Activated effector memory CD4-positive, alpha-beta T cell treated with Interleukin-2 at 50 U/mL for 16 hours (primary cell): ENCODE measurements around the gene GPBP1L1.
"Not testable (repeated sequence)": the region's sequence is repeated elsewhere in the genome, so short reads cannot be mapped to it uniquely, and the experiment has no call there.

Experiments used
- DNase-seq: peaks from one replicate; pipeline ENCODE4 v3.0.0-alpha.2; 2020

GPBP1L1 gene

DNA sequence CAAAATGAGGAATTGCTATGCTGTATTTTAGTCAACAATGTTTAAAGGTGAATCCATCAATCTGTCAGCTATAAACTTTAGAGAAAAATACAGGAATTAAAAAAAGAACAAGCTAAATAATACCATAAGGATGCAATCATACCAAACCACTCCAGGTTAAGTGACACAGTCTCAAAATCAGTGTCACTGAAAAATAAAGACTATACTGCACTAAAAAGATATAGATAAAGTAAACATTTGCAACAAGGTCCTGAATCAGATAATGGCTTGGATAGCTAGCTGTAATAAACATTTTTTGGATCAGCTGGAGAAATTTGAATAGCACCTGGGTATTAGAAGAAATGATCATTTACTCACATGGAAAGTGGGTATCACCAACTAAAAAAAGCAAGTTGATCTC, 7.8 kb downstream of the GPBP1L1 start:
- no peak for DNase-seq

DNA sequence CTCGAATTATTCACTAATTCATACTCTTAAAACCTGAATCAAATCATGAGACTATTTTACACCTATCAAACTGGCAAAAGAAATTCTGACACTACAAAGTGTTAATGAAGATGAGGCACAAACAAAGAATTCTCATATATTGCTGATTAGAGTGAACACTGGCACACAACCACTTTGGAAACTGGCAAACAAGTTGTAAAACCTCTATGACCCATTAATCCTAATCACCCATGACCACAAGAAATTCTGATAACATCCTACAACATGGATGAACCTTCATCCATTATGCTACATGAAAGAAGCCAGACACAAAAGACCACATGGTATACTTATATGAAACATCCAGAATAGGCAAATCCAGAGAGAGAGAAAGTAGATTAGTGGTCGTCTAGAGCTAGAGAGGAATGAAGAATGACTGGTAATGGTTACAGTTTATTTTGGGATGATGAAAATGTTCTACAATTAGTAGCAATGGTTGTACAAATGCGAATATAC, 8.5 kb downstream of the GPBP1L1 start:
- no peak for DNase-seq

DNA sequence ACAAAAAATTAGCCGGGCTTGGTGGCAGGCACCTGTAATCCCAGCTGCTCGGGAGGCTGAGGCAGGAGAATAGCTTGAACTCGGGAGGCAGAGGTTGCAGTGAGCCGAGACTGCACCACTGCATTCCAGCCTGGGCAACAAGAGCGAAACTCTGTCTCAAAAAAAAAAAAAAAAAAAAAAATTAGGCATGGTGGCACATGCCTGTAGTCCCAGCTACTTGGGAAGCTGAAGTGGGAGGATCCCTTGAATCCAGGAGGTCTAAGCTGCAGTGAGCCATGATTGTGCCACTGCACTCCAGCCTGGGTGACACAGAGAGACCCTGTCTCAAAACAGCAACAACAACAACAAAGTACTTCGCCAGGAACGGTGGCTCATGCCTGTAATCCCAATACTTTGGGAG, 9.8 kb downstream of the GPBP1L1 start:
- not testable (repeated sequence) for DNase-seq

DNA sequence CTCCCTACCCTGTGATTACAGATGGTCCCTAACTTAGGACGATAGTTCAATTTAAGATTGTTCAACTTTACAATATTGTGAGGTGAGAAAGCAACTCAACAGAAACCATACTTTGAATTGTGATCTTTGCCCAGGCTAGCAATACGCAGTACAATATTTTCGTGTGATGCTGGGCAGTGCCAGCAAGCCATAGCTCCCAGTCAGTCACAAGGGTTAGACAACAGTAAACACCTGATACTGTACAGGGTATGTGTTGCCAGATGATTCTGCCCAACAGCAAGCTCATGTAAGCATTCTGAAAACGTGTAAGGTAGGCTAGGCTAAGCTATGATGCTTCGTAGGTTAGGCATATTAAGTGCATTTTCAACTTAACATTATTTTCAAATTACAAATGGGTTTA, 11.9 kb downstream of the GPBP1L1 start:
- no peak for DNase-seq

DNA sequence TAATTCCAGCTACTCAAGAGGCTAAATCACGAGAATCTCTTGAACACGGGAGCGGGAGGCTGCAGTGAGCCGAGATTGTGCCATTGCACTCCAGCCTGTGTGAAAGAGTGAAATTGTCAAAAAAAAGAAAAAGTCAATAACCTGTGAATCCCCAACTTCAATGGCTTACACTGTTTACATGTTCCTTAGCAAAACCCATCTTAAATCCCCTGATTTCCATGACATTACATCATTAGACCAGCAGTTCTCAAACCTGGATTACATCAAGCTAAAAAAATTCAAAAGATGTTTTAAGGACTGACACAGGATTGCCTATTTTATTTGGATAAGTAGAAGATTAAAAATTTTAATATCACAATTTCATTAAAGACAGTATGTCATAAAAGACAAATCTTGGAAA, 12.4 kb downstream of the GPBP1L1 start:
- DNase-seq = no peak

DNA sequence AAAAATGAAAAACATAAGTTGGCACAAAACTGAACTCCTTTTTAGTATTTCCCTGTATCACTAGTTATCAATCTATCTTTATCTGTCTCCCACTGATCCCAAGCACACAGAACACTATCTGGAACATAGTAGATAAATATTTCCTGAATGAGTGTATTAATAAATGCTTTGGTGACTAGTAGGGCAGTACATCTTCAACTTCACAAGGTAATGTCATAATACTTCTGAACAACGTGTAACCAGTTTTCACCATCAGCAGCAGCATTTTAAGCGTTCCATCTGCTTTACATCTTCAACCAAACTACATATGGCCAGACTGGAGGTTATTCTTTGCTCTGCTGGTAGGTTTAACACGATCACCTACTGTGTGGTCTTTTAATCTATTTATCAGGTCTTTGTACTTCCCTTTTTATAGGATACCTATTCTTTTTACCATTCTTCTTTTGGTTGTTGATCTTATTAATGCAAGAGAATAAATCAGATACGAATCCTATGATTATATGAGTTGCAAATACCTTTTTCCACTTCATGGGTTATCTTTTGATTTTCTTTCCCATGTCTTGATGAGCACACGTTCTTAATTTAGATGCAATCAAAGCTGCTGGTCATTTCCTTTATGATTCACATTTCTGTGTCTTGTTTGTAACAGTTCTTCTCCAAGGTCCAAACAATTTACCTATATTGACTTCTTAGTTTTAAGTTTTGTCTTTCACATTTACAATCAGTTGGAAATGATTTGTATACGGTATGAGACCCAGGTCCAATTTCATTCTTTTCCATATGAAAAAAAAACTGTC, 16.3 kb downstream of the GPBP1L1 start:
- DNase-seq = no peak

DNA sequence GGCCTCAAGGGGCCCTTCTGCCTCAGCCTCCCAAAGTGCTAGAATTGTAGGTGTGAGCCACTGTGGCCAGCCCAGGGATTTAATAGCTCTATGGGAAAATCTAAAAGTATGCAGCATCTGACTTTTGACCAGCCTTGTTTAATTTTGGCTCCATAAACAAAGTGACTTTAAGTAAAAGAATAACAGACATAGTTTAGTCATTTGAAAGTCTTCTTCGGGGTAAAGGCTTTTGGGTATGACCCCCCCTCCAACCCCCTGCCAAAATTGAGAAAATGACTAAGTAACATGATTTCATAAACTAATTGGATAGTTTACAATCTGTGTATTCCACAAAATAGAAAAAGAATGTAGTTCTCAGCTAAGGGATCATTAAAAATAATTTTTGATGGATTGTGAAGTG, 17.0 kb downstream of the GPBP1L1 start:
- no peak for DNase-seq

DNA sequence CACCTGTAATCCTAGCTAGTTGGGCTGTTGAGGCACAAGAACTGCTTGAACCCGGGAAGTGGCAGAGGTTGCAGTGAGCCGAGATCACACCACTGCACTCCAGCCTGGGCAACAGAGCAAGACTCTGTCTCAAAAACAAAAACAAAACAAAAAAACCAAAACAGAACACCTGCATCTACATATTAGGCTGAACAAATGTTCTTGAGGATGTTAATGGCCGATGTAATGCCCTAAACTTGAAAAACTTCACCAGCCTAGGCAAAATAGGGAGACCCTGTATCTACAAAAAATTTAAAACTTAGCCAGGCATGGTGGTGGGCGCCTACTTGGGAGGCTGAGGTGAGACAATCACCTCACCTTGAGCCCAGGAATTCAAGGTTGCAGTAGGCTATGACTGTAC, 17.8 kb downstream of the GPBP1L1 start:
- no peak for DNase-seq

DNA sequence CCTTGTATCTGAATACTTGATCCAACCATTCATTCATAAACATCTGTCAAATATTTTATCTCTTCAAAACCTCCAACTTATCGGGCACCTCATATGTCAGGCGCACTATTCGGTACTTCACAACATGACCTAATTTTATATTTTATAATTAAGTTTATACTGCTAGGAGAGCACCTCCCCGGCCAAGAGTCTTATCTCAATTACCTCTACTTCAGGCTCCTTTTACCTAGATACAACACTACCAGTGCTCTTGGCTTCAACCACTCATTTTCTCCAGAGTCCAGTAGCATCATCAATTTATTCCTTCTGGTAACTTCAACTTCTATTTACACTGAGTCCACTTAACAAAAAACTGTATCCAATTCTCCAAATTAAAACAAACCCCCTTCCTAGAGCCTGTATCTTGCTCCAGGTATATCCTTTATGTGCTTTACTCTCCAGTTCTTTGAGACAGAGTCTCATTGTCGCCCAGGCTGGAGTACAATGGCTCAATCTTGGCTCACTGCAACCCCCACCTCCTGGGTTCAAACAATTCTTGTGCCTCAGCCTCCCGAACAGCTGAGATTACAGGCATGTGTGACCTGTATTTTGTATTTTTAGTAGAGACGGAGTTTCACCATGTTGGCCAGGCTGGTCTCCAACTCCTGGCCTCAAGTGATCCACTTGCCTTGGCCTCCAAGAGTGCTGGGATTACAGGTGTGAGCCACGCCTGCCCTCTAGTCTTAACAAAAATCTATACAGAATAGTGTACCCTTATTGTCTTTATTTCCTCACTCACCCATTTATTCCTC, 18.8 kb downstream of the GPBP1L1 start:
- no peak for DNase-seq

DNA sequence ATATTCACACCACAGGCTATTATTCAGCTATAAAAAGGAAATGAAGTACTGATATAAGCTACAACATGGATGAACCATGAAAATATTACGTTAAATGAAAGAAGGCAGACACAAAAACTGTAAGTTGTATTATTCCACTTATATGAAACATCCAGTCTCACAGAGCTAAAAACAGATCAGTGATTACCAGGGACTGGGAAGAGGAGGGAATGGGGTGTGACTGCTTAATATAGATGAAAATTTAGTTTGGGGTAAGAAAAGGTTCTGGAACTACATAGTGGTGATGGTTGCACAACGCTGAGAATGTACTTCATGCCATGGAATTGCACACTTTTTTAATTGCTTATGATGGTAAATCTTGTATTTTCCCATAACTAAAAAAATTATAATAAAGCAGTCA, 19.5 kb downstream of the GPBP1L1 start:
- no peak for DNase-seq

DNA sequence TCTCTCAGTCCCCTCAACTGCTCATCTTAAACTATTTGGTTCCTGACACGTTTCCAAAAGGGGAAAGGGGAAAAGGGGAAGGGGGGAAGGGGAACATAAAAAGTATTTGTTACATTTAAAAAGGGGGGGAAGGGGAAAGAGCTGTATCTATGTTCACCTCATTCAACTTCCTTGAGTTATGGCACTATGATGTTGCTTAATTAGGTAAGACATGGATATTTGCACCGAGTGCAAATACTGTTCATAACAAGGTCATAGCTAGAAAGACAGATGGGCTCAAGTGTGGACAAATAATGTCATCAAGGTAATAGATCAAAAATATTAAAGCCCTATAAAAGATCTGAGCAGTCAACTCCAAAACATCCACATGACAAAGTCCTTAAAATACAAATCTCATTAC, 26.0 kb downstream of the GPBP1L1 start:
- no peak for DNase-seq

DNA sequence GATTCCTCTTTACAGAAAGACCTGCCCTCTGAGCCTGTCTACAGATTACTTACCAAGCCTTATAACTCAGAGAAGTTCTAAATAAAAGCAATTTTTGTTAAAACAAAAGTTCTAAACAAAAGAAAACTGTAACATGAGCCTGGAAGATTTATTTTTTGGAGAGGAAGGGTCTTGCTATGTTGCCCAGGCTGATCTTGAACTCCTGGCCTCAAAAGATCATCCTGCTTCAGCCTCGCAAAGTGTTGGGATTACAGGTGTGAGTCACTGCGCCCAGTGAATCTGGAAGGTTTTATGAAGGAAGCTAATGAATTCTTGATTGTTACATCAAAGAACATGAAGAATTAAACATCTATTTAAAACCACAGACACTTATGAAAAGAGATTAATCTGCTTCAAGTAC, 27.1 kb downstream of the GPBP1L1 start:
- no peak for DNase-seq

DNA sequence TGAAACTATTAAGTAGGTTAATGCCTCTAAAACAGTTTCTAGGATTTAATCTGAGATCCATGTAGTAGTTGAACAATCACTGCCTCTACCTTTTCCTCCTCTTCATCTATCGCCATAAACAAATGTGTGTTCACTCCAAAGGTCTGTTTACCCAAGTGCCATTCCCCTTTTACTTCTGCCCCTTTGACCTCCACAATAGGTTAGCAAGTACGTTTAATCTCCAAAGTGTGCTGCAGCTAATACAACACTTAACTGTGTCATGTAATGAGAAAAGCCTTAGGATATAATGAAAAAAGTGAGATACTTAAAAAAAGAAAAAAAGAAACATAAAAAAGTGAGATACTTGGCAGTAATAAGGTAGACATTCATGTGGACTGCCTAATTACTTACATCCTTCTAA, 28.2 kb downstream of the GPBP1L1 start:
- DNase-seq = no peak

DNA sequence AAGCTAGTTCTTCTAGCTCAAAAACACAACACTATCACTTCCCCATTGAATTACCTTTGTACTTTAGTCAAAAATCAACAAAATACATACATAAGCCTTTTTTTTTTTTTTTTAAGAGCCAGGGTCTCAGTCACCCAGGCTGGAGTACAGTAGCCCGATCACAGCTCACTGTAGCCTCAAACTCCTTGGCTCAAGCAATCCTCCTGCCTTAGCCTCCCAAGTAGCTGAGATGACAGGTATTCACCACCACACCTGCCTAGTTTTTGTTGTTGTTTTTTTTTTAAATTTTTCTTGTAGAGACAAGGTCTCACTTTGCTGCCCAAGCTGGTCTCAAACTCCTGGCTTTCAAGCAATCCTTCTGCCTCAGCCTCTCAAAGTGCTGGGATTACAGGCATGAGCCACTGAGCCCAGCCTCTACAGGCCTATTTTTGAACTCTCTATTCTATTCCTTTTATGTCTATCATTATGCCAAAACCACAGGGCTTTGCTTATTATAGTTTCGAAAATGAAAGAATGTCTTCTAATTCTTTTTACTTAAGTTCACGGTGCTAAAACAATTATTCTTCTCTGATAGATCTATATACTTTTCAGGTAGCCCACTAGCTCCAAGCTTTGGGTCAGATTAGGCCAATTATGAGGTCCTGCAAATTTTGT, 29.6 kb downstream of the GPBP1L1 start:
- DNase-seq = no peak

DNA sequence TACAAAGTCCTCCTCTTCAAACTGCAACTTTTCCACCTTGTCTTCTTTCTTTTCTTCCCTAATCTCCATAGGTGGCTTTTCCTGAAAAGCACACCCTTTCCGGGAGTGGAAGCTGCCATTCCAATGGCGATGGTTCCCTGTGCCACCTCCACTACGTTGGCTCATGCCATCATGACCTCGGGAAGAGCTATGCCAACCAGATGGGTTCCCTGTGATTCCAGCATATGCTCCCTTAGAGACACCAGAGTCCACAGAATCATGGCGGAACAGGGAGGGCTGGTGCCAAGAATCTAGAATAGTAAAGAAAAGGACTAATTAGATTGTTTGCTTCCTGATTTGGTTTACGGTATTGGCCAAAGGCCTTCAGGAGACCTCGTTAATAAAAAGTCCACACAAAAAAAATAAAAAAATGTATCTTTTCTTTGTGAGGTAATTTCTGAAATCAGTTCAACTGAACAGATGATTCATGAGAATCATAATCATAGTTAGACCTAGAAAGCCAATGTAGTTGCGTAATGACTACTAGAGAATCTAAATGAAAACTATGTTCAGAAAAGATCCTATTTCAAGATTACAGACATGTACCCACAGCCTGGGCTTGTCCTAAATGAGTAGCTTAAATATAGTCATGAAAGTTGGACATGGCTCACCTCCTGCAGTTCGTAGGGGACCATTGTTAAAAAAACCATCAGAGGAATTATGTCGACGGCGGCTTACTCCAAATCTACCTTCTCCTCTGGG, 31.6 kb downstream of the GPBP1L1 start:
- DNase-seq = no peak

DNA sequence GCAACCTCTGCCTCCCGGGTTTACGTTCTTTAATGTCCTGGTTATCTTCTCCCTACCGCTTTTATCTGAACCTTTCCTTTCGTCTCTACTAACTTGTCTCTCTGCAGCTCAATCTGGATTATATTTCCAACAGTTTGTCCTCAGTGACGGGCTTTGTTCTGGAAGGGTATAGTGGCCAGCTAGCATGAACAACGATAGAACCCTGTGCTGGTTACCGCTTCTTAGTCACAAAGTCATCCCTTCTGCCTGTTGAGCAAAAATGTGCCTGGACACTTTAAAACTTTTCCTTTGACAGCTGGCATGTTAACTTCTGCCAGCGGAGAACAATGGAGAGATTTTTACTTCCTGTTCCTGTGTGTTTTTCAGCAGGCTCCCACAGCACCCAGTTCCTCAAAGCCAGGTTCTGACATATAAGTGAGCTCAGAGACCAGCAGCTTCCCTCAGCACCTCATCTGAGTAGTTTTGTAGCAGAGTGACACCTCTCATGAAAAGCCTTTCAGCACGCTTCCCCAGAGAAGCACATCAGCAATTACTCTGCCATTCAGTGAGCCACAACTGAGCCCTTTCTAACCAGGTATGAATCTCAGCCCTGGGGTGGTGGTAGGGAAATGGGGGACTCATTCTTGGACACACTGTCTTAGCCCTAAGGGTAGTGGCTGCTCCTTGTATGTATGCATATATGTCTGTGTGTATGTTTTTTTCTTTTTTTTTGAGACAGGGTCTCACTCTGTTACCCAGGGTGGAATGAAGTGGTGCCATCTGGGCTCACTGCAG, 38.9 kb downstream of the GPBP1L1 start:
- no peak for DNase-seq

DNA sequence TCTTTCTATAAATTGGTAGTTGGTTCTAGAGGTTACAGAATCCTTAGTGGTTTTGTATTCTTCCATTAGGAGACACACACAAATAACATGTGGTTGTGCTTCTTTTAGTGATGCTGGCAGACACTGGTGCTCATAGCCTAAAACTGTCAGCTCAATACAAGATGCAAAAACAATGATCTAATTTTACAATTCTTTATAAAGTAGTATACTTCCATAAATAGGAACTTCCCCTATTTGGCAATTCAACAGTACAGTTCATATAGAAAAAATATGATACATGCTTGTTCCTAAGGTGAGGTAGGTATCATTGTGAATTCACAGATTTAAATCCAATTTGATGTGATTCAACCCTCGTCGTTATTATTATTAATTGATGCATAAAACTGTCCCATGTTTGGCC, 41.7 kb downstream of the GPBP1L1 start:
- DNase-seq = no peak

DNA sequence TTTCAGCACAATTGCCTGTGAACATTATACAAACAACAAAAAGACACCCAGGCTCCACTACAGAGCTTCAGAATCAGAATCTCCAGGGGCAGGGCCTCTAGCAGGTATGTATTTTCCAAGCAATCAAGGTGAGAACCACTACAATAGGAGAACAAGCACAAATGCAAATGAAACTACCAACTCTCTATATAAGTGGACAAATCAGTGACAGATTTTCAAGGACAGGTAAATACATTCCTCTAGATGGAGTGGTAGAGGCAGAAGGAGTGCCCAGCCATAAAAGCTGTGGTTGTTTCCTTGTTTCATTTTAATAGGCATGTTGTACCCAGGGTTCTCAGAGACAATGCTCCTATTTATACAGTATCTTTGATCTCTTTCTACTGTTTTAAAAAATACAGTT, 42.4 kb downstream of the GPBP1L1 start:
- no peak for DNase-seq

DNA sequence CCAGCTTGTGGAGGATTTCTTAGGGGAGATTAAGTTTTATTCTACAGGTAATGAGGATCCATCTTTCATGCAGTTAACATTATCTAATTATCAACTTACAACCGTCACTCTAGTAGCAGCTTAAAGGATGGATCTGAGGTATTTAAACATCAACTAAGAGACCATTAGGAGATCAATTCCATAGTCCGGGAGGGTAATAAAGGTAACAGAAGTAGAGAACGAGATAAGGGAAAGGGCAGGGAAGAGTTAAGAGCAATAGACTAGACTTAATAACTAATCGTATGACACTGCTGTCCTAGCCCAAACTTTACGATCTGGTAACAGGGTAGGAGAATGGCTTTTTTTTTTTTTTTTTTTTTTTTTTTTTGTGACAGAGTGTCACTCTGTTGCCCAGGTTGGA, 43.0 kb downstream of the GPBP1L1 start:
- DNase-seq = no peak

DNA sequence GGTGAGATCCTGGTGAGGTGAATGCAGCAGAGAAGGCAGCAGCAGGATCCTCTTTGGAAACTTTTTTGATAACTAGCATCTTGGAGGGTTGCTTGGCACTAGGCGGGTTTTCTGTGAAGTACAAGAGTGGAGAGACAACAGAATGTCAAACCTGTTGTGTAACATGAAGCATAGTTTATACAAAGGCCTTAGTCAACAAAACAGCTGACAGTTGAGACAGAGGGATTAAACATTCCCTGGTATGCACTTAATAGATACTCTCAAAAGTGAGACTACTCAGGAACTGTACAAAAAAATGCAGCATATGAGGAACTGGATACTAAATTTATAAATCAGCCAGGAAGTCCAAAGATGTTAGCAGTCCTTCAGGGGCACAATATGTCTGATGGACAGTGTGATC, 46.0 kb downstream of the GPBP1L1 start:
- no peak for DNase-seq

DNA sequence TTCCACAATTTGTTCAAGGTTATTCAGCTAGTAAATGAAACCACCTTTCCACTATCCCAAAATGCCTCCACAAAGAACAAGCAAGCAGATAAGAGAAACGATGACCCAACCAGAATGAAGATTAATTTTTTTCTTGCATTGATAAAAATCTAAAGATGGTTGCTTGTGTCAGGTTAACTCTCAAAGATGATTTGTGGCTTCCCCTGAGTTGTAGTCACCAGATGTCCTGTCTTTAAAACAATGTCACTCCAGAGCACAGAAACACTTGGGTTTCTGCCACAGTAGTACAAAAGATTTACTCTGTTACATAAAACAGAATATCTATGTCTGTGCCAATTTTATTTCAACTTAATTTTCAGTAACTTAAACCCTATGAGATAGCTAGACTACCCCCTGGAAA, 51.1 kb downstream of the GPBP1L1 start:
- DNase-seq = no peak

DNA sequence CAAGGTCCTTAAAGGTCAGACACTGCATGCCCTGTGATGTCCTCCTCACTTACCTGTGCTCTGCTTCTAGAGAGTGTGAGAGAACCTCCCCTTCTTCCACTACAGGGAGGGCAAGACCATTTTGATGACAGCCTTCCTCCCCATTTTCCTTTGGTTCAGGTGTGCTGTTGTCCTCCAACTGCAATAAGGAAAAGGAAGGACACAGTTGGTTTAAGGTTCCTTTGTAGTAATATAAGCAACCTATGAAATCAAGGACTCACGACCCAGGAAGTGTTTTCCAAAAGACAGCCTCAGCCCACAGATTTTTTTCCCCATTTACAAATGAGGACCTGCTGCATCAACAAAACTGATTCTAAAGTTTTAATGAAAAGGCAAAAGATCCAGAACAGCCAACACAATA, 55.9 kb downstream of the GPBP1L1 start:
- DNase-seq = no peak
